ENCODE results near the gene CSTB.

The CSTB gene

GRCh38 chr21:43797925-43798715 lies 22.0 kb upstream of the CSTB start:
- peaks cover 100% of the 10 kb centered on the region for H3K36me3 ChIP-seq (ENCODE audit: control insufficient read depth, insufficient read depth, low read length, severe bottlenecking)
- DNase-seq (ENCODE audit: low read depth): no peak
- no peak overlapping the region for H3K9ac ChIP-seq (ENCODE audit: low read length)
- no peaks in the 10 kb centered on the region for H3K4me1 ChIP-seq (ENCODE audit: control insufficient read depth, insufficient read depth, low read length)
- no peaks in the 10 kb centered on the region for H3K27me3 ChIP-seq (replicated peaks; ENCODE audit: control insufficient read depth, insufficient read depth, low read length)
- no peak overlapping the region for H3K4me3 ChIP-seq (ENCODE audit: low read length)
- no peaks in the 10 kb centered on the region for H3K9me3 ChIP-seq (ENCODE audit: control insufficient read depth, low read length)

DNA sequence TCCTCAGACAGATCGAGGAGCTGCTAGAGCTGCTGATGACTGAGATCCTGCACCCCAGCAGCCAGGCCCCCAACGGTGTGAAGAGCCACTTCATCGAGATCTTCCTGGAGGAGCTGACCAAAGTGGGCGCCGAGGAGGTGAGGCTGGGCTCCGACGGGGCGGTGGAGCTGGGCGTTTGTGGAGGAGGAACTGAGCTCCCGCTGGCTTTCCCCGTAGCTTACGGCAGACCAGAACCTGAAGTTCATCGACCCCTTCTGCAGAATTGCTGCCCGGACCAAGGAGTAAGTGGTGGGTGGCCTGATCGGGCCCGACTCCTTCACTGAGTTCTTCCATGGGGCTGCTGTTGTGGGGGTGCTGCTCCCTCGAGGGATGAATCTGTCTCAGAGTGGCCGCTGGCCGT lies 21.3 kb upstream of the CSTB start:
- no peaks in the 10 kb centered on the region for H3K4me1 ChIP-seq (ENCODE audit: control insufficient read depth, insufficient read depth, low read length)
- no peaks in the 10 kb centered on the region for H3K27me3 ChIP-seq (replicated peaks; ENCODE audit: control insufficient read depth, insufficient read depth, low read length)
- peaks cover 100% of the 10 kb centered on the region for H3K36me3 ChIP-seq (ENCODE audit: control insufficient read depth, insufficient read depth, low read length, severe bottlenecking)
- no peak overlapping the region for H3K4me3 ChIP-seq (ENCODE audit: low read length)
- no peak overlapping the region for H3K9ac ChIP-seq (ENCODE audit: low read length)
- DNase-seq (ENCODE audit: low read depth): no peak
- no peaks in the 10 kb centered on the region for H3K9me3 ChIP-seq (ENCODE audit: control insufficient read depth, low read length)

- H3K36me3 ChIP-seq (ENCODE audit: control insufficient read depth, insufficient read depth, low read length, severe bottlenecking): peaks cover 85% of the 10 kb centered on the region
These were observed 18.7 kb upstream of the CSTB start for GRCh38 chr21:43794857-43795256.

DNA sequence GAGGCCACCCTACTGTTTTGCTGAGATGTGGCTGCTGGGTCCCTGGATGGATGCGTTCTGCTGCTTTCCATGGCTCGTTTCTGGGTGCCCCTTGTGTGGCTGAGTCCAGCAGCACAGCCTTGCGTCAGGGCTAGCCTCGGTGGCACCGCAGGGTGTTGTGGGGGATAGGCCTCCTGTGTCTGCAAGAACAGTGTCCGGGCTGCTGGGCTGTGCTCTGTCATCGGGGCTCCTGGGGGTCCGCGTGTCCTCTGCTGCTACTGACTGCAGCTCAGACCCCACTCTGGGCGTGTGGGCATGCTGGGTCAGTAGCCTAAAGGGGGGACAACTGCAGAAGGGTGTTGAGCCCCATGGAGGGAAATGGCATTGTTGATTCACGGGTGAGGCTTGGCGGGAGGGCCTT lies 18.2 kb upstream of the CSTB start:
- no peak overlapping the region for H3K9ac ChIP-seq (ENCODE audit: low read length)
- peaks cover 10% of the 10 kb centered on the region for H3K4me1 ChIP-seq (ENCODE audit: control insufficient read depth, insufficient read depth, low read length)
- H3K27me3 ChIP-seq (replicated peaks; ENCODE audit: control insufficient read depth, insufficient read depth, low read length): no peaks in the 10 kb centered on the region
- H3K9me3 ChIP-seq (ENCODE audit: control insufficient read depth, low read length): no peaks in the 10 kb centered on the region
- H3K4me3 ChIP-seq (ENCODE audit: low read length): no peak overlapping the region
- peaks cover 80% of the 10 kb centered on the region for H3K36me3 ChIP-seq (ENCODE audit: control insufficient read depth, insufficient read depth, low read length, severe bottlenecking)
- DNase-seq (ENCODE audit: low read depth): no peak

More at GRCh38 chr21:43794857-43795256, 18.7 kb upstream of the CSTB start:
- no peak overlapping the region for H3K4me3 ChIP-seq (ENCODE audit: low read length)
- DNase-seq (ENCODE audit: low read depth): no peak
- no peaks in the 10 kb centered on the region for H3K9me3 ChIP-seq (ENCODE audit: control insufficient read depth, low read length)
- no peak overlapping the region for H3K9ac ChIP-seq (ENCODE audit: low read length)
- no peaks in the 10 kb centered on the region for H3K27me3 ChIP-seq (replicated peaks; ENCODE audit: control insufficient read depth, insufficient read depth, low read length)
- peaks cover 10% of the 10 kb centered on the region for H3K4me1 ChIP-seq (ENCODE audit: control insufficient read depth, insufficient read depth, low read length)

DNA sequence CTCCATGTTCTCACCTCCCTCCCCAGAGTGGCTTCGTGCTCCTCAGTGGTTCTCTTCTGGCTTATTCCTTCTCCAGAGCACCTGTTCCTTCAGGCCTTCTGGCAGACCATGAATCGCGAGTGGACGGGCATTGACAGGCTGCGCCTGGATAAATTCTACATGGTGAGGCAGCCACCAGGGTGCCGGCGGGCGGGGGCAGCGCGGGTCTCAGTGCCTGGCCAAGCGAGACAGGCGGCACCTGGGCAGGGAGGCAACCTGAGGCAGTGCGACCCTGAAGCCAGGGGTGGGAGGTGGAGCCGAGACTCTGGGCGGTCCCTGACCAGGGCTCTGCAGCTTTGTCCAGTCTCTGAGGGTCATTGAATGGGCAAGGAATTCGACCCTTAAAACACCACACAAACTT lies 17.1 kb upstream of the CSTB start:
- no peaks in the 10 kb centered on the region for H3K9me3 ChIP-seq (ENCODE audit: control insufficient read depth, low read length)
- no peak overlapping the region for H3K9ac ChIP-seq (ENCODE audit: low read length)
- no peak overlapping the region for H3K4me3 ChIP-seq (ENCODE audit: low read length)
- no peak for DNase-seq (ENCODE audit: low read depth)
- no peaks in the 10 kb centered on the region for H3K27me3 ChIP-seq (replicated peaks; ENCODE audit: control insufficient read depth, insufficient read depth, low read length)
- H3K4me1 ChIP-seq (ENCODE audit: control insufficient read depth, insufficient read depth, low read length): peaks cover 12% of the 10 kb centered on the region
- peaks cover 69% of the 10 kb centered on the region for H3K36me3 ChIP-seq (ENCODE audit: control insufficient read depth, insufficient read depth, low read length, severe bottlenecking)

DNA sequence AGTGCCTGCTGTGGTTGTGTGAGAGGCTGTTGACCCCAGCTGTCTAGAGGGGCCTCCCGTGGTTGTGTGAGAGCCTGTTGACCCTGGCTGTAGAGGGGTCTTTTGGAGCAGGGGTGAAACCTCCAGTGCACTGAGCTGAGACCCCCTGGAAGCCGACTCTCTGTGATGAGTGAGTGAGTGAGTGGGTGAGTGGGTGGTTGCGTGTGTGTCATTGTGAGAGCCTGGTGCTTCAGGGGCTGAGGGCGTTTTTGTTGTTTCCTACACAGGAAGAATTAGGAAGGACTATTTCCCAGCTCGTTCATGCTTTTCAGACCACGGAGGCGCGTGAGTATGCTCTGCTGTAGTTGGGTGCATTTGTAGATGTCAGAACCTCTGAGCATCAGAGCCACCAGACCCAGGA lies 16.3 kb upstream of the CSTB start:
- Histone ChIP-seq H3K4me3 (ENCODE audit: low read length) (no peak overlapping the region), H3K9me3 (ENCODE audit: control insufficient read depth, low read length) (no peaks in the 10 kb centered on the region), H3K4me1 (ENCODE audit: control insufficient read depth, insufficient read depth, low read length) (peaks cover 12% of the 10 kb centered on the region), H3K9ac (ENCODE audit: low read length) (no peak overlapping the region), H3K36me3 (ENCODE audit: control insufficient read depth, insufficient read depth, low read length, severe bottlenecking) (peaks cover 61% of the 10 kb centered on the region), H3K27me3 (replicated peaks; ENCODE audit: control insufficient read depth, insufficient read depth, low read length) (no peaks in the 10 kb centered on the region)
- DNase-seq (ENCODE audit: low read depth): no peak

- no peaks in the 10 kb centered on the region for H3K27me3 ChIP-seq (replicated peaks; ENCODE audit: control insufficient read depth, insufficient read depth, low read length)
- peak overlapping the region; percentile 92 for H3K4me3 ChIP-seq (ENCODE audit: low read length)
- peaks cover 37% of the 10 kb centered on the region for H3K36me3 ChIP-seq (ENCODE audit: control insufficient read depth, insufficient read depth, low read length, severe bottlenecking)
- peaks cover 12% of the 10 kb centered on the region for H3K4me1 ChIP-seq (ENCODE audit: control insufficient read depth, insufficient read depth, low read length)
- no peaks in the 10 kb centered on the region for H3K9me3 ChIP-seq (ENCODE audit: control insufficient read depth, low read length)
- peak overlapping the region; percentile 93 for H3K9ac ChIP-seq (ENCODE audit: low read length)
- peak; percentile 17 for DNase-seq (ENCODE audit: low read depth)
These were observed 14.0 kb upstream of the CSTB start for GRCh38 chr21:43790010-43790524.

DNA sequence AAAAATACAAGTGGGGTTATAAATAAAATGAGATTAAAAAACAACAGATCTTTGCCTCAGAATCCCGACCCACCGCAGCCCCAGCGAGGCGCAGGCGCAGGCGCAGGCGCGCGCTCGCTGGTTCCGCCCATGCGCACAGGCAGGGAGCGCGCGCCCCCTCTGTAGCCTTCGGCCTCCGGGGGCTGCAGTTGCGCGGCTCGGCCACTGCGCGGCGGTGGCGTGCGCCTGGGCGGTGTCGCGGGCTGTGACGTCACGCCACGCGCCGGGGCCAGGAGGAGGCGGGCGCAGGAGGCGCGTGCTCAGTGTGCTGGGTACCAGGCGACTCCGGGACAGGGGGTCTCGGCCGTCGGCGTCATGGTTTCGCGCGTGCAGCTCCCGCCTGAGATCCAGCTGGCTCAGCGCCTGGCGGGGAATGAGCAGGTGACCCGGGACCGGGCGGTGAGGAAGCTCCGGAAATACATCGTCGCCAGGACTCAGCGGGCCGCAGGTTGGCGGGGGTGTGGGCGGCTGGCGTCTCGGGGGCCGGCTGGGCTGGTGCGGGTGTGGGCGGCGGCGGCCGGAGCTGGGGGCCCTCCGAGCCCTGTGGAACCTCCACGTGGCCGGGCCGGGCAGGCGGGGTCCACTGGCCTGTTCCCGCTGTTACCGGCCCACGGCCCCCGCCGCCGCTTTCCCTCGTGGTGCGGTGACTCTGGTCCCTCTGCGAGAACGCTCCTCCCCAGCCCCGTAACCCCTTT lies 13.3 kb upstream of the CSTB start, which contains the start of gene RRP1:
TSS of gene RRP1 (plus strand) at position 302 of the 734 bp plus-strand sequence. CDS start at position 355, 53 bp downstream.
- peak; percentile 95 for DNase-seq (ENCODE audit: low read depth)
- Histone ChIP-seq H3K36me3 (ENCODE audit: control insufficient read depth, insufficient read depth, low read length, severe bottlenecking) (peaks cover 31% of the 10 kb centered on the region), H3K4me3 (ENCODE audit: low read length) (peak within 1 kb of the TSS; percentile 92), H3K4me1 (ENCODE audit: control insufficient read depth, insufficient read depth, low read length) (peaks cover 12% of the 10 kb centered on the region), H3K27me3 (replicated peaks; ENCODE audit: control insufficient read depth, insufficient read depth, low read length) (no peaks in the 10 kb centered on the region), H3K9me3 (ENCODE audit: control insufficient read depth, low read length) (no peaks in the 10 kb centered on the region), H3K9ac (ENCODE audit: low read length) (peak within 1 kb of the TSS; percentile 93)

- no peak for DNase-seq (ENCODE audit: low read depth)
- H3K9me3 ChIP-seq (ENCODE audit: control insufficient read depth, low read length): no peaks in the 10 kb centered on the region
- H3K9ac ChIP-seq (ENCODE audit: low read length): no peak overlapping the region
- no peak overlapping the region for H3K4me3 ChIP-seq (ENCODE audit: low read length)
- H3K36me3 ChIP-seq (ENCODE audit: control insufficient read depth, insufficient read depth, low read length, severe bottlenecking): peaks cover 6% of the 10 kb centered on the region
- peaks cover 26% of the 10 kb centered on the region for H3K4me1 ChIP-seq (ENCODE audit: control insufficient read depth, insufficient read depth, low read length)
- H3K27me3 ChIP-seq (replicated peaks; ENCODE audit: control insufficient read depth, insufficient read depth, low read length): no peaks in the 10 kb centered on the region
These were observed 10.8 kb upstream of the CSTB start for GRCh38 chr21:43786807-43787440.

GRCh38 chr21:43786300-43786806 lies 10.2 kb upstream of the CSTB start:
- H3K9ac ChIP-seq (ENCODE audit: low read length): no peak overlapping the region

DNA sequence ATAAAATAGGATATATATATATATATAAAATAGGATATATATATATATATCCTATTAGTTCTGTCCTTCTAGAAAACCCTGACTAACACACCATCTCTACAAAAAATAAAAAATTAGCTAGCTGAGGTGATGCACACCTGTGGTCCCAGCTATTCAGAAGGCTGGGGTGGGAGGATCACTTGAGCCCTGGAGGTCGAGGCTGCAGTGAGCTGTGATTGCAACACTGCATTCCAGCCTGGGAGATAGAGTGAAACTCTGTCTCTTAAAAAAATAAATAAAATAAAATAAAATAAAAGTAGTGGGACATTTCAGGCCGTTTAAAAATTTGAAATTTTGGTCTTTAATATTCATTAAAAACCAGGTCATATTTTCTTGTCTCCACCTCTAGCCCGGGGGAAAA lies 9.0 kb upstream of the CSTB start:
- Histone ChIP-seq H3K4me1 (ENCODE audit: control insufficient read depth, insufficient read depth, low read length) (peaks cover 16% of the 10 kb centered on the region), H3K9me3 (ENCODE audit: control insufficient read depth, low read length) (no peaks in the 10 kb centered on the region), H3K27me3 (replicated peaks; ENCODE audit: control insufficient read depth, insufficient read depth, low read length) (no peaks in the 10 kb centered on the region), H3K36me3 (ENCODE audit: control insufficient read depth, insufficient read depth, low read length, severe bottlenecking) (no peaks in the 10 kb centered on the region), H3K9ac (ENCODE audit: low read length) (no peak overlapping the region), H3K4me3 (ENCODE audit: low read length) (no peak overlapping the region)
- DNase-seq (ENCODE audit: low read depth): peak; percentile 12

More at GRCh38 chr21:43786300-43786806, 10.2 kb upstream of the CSTB start:
- Histone ChIP-seq H3K4me3 (ENCODE audit: low read length) (no peak overlapping the region), H3K4me1 (ENCODE audit: control insufficient read depth, insufficient read depth, low read length) (peaks cover 26% of the 10 kb centered on the region), H3K9me3 (ENCODE audit: control insufficient read depth, low read length) (no peaks in the 10 kb centered on the region), H3K27me3 (replicated peaks; ENCODE audit: control insufficient read depth, insufficient read depth, low read length) (no peaks in the 10 kb centered on the region), H3K36me3 (ENCODE audit: control insufficient read depth, insufficient read depth, low read length, severe bottlenecking) (peaks cover 3% of the 10 kb centered on the region)
- DNase-seq (ENCODE audit: low read depth): no peak

Measured in adipocyte (in vitro differentiated cells).